NCI-H2196 (cell line): ENCODE data around the gene HCRTR1.
A peak's percentile ranks its signal among the peaks of the same experiment; 100 is the strongest.

Experiments used
- DNase-seq: peaks from one replicate; lab custom pipeline; 2025; ENCODE audit not compliant: unreplicated experiment; lab: John Stamatoyannopoulos, UW

HCRTR1 gene

DNA sequence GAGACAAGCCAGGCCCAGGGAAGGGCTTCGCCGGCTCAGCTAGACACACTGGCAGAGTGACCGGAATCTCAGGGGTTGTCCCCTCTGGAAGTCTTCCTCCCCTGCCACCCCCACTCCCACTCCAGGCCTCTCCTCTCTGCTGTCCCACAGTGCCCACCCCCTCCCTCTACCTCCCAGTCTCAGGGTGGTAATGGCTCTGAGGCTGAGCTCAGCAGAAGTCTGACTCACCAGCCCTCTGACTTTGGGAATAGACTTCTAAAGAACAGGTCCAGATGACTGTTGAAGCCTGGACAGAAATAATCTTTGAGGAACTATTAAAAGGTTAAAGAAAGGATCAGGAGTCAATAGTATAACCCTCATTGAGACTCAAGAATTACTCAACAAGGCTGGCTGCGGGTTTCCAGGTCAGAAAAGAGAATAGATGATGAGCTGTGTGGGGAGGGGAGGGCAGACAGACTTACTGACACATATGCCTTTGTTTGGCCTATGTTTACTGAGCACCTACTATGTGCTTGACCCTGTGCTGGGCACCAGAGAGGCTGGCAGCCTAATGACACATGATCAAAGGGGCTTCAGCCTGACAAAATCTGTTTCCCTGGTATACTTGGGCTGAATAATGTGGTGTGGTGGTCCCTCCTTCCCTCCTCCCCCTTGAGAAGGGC, 8.2 kb downstream of the HCRTR1 start:
- DNase-seq, result no peak

GRCh38 chr1:31626223-31627207, 9.0 kb downstream of the HCRTR1 start:
- DNase-seq, result no peak

DNA sequence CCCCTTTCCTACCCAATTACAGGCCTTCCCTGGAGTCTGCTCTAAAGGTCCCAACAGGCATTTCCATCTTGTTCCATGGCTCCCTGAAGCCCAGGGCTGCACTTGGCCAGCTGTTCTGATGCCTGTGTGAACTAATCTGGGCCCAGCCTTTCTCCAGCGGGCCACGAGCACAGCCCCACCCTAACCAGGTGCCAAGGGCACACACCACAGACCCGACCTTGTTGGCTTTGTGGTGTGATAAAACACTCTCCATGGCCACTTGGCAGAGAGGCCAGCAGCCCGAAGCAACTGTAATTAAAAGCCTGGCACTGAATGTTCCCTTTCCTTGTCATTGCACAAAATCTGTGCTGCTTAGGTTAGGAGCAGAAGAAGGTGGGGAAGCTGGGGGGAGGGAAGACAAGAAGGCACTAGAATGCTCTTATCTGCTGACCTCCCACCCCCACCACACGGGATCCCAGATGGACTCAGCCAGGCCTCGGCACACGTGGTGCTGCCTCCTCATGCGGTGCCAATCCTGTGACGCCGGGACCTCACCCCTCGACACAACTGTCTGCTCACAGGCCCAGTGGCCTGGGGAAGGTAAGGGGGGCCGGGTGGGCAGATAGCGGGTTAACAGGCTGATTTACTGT, 9.9 kb downstream of the HCRTR1 start:
- peak; percentile 54 for DNase-seq

DNA sequence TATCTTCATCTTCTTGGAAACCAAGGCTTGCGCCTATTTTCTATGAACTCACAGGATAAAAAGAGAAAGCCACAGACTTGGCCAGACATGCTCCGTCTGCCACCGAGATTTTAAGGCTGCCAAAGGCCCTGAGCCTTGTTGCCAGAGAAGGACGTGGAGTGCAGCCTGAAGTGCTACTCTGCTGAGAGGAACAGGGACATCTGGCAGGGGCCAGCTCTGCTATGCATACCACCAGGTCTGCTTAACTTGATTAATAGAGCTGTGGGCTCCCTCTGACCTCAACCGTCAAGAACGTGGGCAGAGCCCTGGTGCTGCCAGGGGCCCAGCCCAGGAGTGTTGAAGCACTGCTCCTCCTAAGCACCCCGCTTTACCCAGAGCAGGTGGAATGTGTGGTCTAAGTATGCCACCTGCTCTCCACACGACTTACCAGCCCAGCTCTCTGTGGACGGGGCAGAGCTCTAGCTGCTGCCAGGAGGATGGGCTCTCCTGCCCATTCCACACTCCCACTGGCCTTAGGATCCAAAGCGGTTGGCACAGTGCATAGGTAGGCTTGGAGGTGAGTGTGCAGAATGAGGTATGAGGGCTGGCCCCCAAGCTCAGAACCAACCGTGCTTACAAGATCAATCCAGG, 10.6 kb downstream of the HCRTR1 start:
- peak; percentile 49 for DNase-seq

DNA sequence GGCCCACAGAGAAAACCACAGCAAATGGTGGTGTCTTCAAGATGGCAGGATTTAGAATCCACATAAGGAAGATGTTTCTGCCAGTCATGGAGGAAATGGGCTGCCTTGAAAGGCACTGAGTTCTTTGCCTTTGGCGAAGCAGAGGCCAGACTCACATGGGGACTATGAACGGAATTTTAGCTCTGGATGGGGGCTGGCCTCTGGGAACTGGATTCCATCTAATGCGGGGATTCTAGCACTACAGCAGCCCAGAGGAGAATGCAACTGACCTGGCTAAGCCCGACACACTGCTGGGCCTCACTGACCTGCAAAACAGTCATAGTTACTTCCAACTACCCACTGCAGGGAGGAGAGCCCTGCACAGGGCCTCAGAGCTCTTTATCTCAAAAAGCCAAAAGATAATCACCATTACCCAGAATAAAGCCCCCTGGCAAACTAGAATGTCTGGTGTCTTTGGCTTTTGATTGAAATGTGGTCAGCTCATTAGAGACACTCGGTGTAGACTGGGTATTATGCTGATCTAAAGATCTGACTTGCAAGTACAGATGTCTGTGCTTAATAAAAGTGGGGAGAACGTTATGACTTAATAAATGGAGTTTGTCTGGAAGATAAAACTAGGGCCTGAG, 11.6 kb downstream of the HCRTR1 start:
- no peak for DNase-seq

- no peak for DNase-seq
Observed at GRCh38 chr1:31632649-31633048, 15.2 kb downstream of the HCRTR1 start.

- peak; percentile 45 for DNase-seq
Observed at GRCh38 chr1:31633117-31633516, 15.6 kb downstream of the HCRTR1 start.

DNA sequence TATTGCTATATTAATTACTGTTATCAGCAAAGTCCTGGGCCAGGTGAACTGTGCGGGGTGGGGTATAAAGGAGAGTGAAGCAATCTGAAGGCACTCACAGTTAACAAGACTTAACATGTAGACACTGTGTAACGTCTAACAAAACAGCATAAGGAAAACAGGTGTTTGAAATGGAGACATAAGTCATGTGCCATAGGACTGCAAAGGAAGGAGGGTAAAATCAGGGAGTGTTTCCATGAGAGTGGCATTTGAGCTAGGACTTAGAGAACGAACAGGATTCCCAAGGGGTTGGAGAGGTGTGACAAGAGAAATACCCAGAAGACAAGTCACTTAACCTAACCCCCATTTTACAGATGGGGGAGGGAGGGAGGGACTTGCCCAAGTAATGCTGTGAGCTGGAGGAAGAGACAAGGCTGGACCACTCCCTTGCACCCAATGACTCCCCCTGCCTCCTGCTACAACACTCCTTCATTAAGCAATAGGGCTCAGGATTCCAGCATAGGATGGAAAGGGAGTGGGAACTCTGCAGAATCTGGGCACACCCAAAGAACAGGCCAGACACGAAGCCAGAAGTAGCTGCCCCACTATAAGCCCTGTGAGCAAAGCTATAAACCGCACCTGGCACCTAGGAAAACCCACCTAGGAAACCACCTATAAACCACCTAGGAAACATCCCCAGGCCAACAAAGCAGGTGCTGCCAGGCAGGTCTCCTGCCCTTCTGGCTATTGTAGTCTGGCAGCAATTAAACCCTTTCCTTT, 20.6 kb downstream of the HCRTR1 start:
- DNase-seq, result no peak

- DNase-seq, result no peak
Observed at GRCh38 chr1:31639543-31639942, 22.1 kb downstream of the HCRTR1 start.

GRCh38 chr1:31640179-31640578, 22.7 kb downstream of the HCRTR1 start:
- no peak for DNase-seq

- DNase-seq, result no peak
Observed at GRCh38 chr1:31640964-31641363, 23.5 kb downstream of the HCRTR1 start.

GRCh38 chr1:31642366-31642765, 24.9 kb downstream of the HCRTR1 start:
- no peak for DNase-seq

GRCh38 chr1:31642897-31643296, 25.4 kb downstream of the HCRTR1 start:
- DNase-seq, result no peak

- DNase-seq, result no peak
Observed at GRCh38 chr1:31643976-31644559, 26.6 kb downstream of the HCRTR1 start.

- DNase-seq, result peak; percentile 99
Observed at GRCh38 chr1:31644560-31645273, 27.2 kb downstream of the HCRTR1 start, which contains the start of gene PEF1. Gene PEF1, minus strand, starts transcription at chr1:31644876. Its CDS starts 12 bp downstream, at chr1:31644864.

GRCh38 chr1:31645274-31645568, 27.7 kb downstream of the HCRTR1 start:
- no peak for DNase-seq

DNA sequence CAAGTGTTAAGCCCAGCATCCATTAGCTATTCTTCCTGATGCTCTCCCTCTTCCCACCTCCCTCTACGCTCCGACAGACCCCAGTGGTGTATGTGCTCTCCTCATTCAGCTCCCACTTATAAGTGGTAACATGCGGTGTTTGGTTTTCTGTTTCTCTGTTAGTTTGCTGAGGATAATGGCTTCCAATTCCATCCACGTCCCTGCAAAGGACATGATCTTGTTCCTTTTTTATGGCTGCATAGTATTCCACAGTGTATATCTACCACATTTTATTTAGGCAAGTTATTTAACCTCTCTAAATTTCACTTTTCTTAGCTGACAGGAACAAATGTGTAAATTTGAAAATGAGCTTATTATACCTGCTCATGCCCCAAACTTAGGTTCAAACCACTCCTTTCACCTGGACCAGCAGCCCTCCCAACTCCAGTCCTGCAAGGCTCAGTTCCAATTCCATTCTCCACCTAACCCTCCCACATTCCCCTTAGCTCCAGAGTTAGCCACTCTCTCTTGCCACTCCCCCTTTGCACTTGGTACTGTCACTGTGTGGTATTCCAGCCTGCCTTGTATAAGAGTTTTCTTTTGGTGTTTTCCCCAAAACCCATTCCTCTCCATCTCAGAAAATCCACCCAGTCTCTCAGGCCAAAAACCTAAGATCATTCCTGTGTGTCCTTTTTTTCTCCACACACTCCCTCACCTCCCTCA, 28.9 kb downstream of the HCRTR1 start:
- DNase-seq, result no peak

- no peak for DNase-seq
Observed at GRCh38 chr1:31647106-31647505, 29.6 kb downstream of the HCRTR1 start.

GRCh38 chr1:31648190-31648589, 30.7 kb downstream of the HCRTR1 start:
- no peak for DNase-seq
